Measurements from ENCODE around the gene ATP10A. TPM values are rescaled to one million over a fixed set of nuclear protein-coding genes. Genes with fewer than 3 reads are reported as not detected.

ATP10A gene
- total and polyA plus RNA-seq, 9 of the 15 experiments (the other 6 are each of a cell fraction or from before 2014, with no cell fraction given) = 0.09 TPM; not detected in 8

- no peaks in the 10 kb centered on the region for H3K4me1 ChIP-seq (replicated peaks in 1 of 2; ENCODE audit: control insufficient read depth in 2 of 2, insufficient read depth in 2 of 2, low read length in 2 of 2)
- TF ChIP-seq CTCF (IDR thresholded peaks at IDR 0.05 in 2 of 3, conservative IDR thresholded peaks at IDR 0.05 in 1 of 3; ENCODE audit: insufficient read depth in 2 of 3, low read depth in 1 of 3, low read length in 3 of 3) (peak in 2 of 3 experiments; percentile 4 to 28; a peak in 1 of 6 replicates), CBFA2T2 (conservative IDR thresholded peaks at IDR 0.05) (no peak), ZNF174 (CRISPR knock-in tag; IDR thresholded peaks at IDR 0.05) (no peak)
- TF ChIP-seq, protein P1, sequence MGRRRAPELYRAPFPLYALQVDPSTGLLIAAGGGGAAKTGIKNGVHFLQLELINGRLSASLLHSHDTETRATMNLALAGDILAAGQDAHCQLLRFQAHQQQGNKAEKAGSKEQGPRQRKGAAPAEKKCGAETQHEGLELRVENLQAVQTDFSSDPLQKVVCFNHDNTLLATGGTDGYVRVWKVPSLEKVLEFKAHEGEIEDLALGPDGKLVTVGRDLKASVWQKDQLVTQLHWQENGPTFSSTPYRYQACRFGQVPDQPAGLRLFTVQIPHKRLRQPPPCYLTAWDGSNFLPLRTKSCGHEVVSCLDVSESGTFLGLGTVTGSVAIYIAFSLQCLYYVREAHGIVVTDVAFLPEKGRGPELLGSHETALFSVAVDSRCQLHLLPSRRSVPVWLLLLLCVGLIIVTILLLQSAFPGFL (CRISPR knock-in tag; IDR thresholded peaks at IDR 0.05) = no peak
- no peak overlapping the region for H3K4me2 ChIP-seq (ENCODE audit: insufficient read depth, low read length)
- ChIA-PET POLR2A (no interaction called here), CTCF (ENCODE audit: low intra/inter-chr PET ratio) (no interaction called here)
- H3K36me3 ChIP-seq (ENCODE audit: control insufficient read depth, insufficient read depth, low read length) = no peaks in the 10 kb centered on the region
- H3K4me3 ChIP-seq = no peak overlapping the region
- H3K79me2 ChIP-seq (ENCODE audit: control insufficient read depth, insufficient read depth, low read length) = no peaks in the 10 kb centered on the region
- H2AFZ ChIP-seq (ENCODE audit: low read depth, low read length) = no peak overlapping the region
- WGBS (ENCODE audit: insufficient coverage, low coverage, missing lambda C conversion rate) = 3% methylated on average over 6 of the region's 7 CpGs
- in situ Hi-C loops (cut with MboI) = no loop called here
- no peak overlapping the region for H3K9ac ChIP-seq (ENCODE audit: insufficient read depth in 1 of 2, low read depth in 2 of 2, low read length in 2 of 2)
- intact Hi-C loops (cut with micrococcal nuclease) = no loop called here
- no TSS peak for BruUV-seq (replicated peaks)
- H3K9me1 ChIP-seq (ENCODE audit: control insufficient read depth, insufficient read depth, low read length) = no peaks in the 10 kb centered on the region
- DNase-seq (ENCODE audit: extremely low read depth in 1 of 4, low spot score in 3 of 4) (no peak), FAIRE-seq (no peak), ATAC-seq (no peak)
- peaks cover 0 to 29% of the 10 kb centered on the region in 2 experiments; a peak in 2 of 5 replicates for H3K27me3 ChIP-seq (ENCODE audit: control insufficient read depth in 2 of 2, insufficient read depth in 2 of 2, low read length in 2 of 2)
- 0 out of 2 replicates have a peak, but pooled peaks cover 3% of the 10 kb centered on the region for H4K20me1 ChIP-seq (replicated peaks; ENCODE audit: control insufficient read depth, insufficient read depth, low read length)
- H3K9me3 ChIP-seq (replicated peaks; ENCODE audit: control insufficient read depth, insufficient read depth, low read depth, low read length) = no peaks in the 10 kb centered on the region
- no peak overlapping the region for H3K27ac ChIP-seq (ENCODE audit: extremely low read depth, low read depth, low read length)
Observed at GRCh38 chr15:25739687-25740121, 123.4 kb downstream of the ATP10A start.
